TTC549 (cell line): ENCODE results near the gene BEST4.
"Not testable (repeated sequence)": the region's sequence is repeated elsewhere in the genome, so short reads cannot be mapped to it uniquely, and the experiment has no call there.

ENCODE experiments used
- FAIRE-seq: peaks from 2 replicates; lab custom pipeline; 2012; peaks lifted over from hg19 to GRCh38; lab: Jason Lieb, UNC

Gene BEST4

GRCh38 chr1:44819196-44819607 lies 31.2 kb upstream of the BEST4 start:
- no peak for FAIRE-seq

GRCh38 chr1:44817771-44818495 lies 30.0 kb upstream of the BEST4 start:
- FAIRE-seq, result no peak

- no peak for FAIRE-seq
These were observed 29.3 kb upstream of the BEST4 start for GRCh38 chr1:44817307-44817706.

- FAIRE-seq, result not testable (repeated sequence)
These were observed 28.0 kb upstream of the BEST4 start for GRCh38 chr1:44815926-44816325.

GRCh38 chr1:44812822-44813543 lies 25.0 kb upstream of the BEST4 start:
- FAIRE-seq, result no peak

GRCh38 chr1:44811234-44811633 lies 23.3 kb upstream of the BEST4 start:
- FAIRE-seq, result no peak

- FAIRE-seq, result not testable (repeated sequence)
These were observed 22.8 kb upstream of the BEST4 start for GRCh38 chr1:44810762-44811105.

GRCh38 chr1:44810101-44810761 lies 22.3 kb upstream of the BEST4 start:
- no peak for FAIRE-seq

- no peak for FAIRE-seq
These were observed 21.3 kb upstream of the BEST4 start for GRCh38 chr1:44808938-44809917.

- no peak for FAIRE-seq
These were observed 20.3 kb upstream of the BEST4 start, which contains the start of gene BTBD19 for GRCh38 chr1:44808063-44808937. BTBD19 (plus strand) TSS chr1:44808523; CDS start chr1:44808821, 298 bp downstream.

- no peak for FAIRE-seq
These were observed 19.5 kb upstream of the BEST4 start for GRCh38 chr1:44807364-44808062.

GRCh38 chr1:44806704-44807363 lies 18.9 kb upstream of the BEST4 start, which contains the start of gene DYNLT4:
DYNLT4 (minus strand) TSS chr1:44807351; CDS start chr1:44806668, 683 bp downstream.
- no peak for FAIRE-seq

GRCh38 chr1:44806025-44806703 lies 18.2 kb upstream of the BEST4 start:
- FAIRE-seq, result no peak

GRCh38 chr1:44805311-44806024 lies 17.5 kb upstream of the BEST4 start:
- FAIRE-seq, result no peak

GRCh38 chr1:44803312-44804095 lies 15.5 kb upstream of the BEST4 start:
- no peak for FAIRE-seq

- no peak for FAIRE-seq
These were observed 15.0 kb upstream of the BEST4 start for GRCh38 chr1:44803062-44803311.

- FAIRE-seq, result no peak
These were observed 14.5 kb upstream of the BEST4 start for GRCh38 chr1:44802306-44803061.
